SK-N-SH treated with all-trans-retinoic acid at 6 μM for 48 hours (cell line): ENCODE measurements around the gene KMT2A.

Source experiments
- ATAC-seq: fragments of 200-7000 bp; cut with Tn5 transposase; 3 replicates; pipeline ENCODE4 v1.9.1; 2020; ENCODE audit warnings: mild to moderate bottlenecking, moderate library complexity
- ARNTL ChIP-seq: fragments of 450-650 bp; formaldehyde crosslinking; IDR thresholded peaks from 2 replicates; pipeline ENCODE4 v1.5.0; 2020; ENCODE audit warnings: low read depth, mild to moderate bottlenecking, moderate library complexity, borderline replicate concordance
- BACH2 ChIP-seq: fragments of 250-450 bp; sonication (Bioruptor Pico); IDR thresholded peaks from 2 replicates; pipeline ENCODE4 v1.9.0; 2021; ENCODE audit warnings: mild to moderate bottlenecking, borderline replicate concordance
- CSDC2 ChIP-seq: fragments of 250-450 bp; sonication (Bioruptor Pico); IDR thresholded peaks from 2 replicates; pipeline ENCODE4 v1.5.0; 2020; ENCODE audit warnings: mild to moderate bottlenecking, moderate library complexity
- CSRNP3 ChIP-seq: fragments of 250-450 bp; sonication (Bioruptor Pico); IDR thresholded peaks from 2 replicates; pipeline ENCODE4 v1.5.1; 2021; ENCODE audit warnings: mild to moderate bottlenecking, moderate library complexity
- ESRRG ChIP-seq: fragments of 250-450 bp; sonication (Bioruptor Pico); IDR thresholded peaks from 2 replicates; pipeline ENCODE4 v1.6.1; 2021; ENCODE audit warnings: mild to moderate bottlenecking
- GLIS3 ChIP-seq: fragments of 250-450 bp; sonication (Bioruptor Pico); IDR thresholded peaks from 2 replicates; pipeline ENCODE4 v1.5.0; 2020; ENCODE audit warnings: mild to moderate bottlenecking, moderate library complexity
- ISL1 ChIP-seq: fragments of 250-450 bp; sonication (Bioruptor Pico); IDR thresholded peaks from 2 replicates; pipeline ENCODE4 v2.1.2; 2022; ENCODE audit warnings: mild to moderate bottlenecking, moderate library complexity
- PPARA ChIP-seq: fragments of 250-450 bp; sonication (Bioruptor Pico); IDR thresholded peaks from 2 replicates; pipeline ENCODE4 v1.5.0; 2020; ENCODE audit warnings: mild to moderate bottlenecking, borderline replicate concordance
- SNAI2 ChIP-seq: fragments of 250-450 bp; sonication (Bioruptor Pico); IDR thresholded peaks from 2 replicates; pipeline ENCODE4 v1.5.0; 2020; ENCODE audit warnings: mild to moderate bottlenecking, moderate library complexity
- TCF4 ChIP-seq: fragments of 250-450 bp; sonication (Bioruptor Pico); IDR thresholded peaks from 2 replicates; pipeline ENCODE4 v1.8.0; 2021; ENCODE audit warnings: mild to moderate bottlenecking, moderate library complexity, borderline replicate concordance
- TSHZ2 ChIP-seq: fragments of 250-450 bp; sonication (Bioruptor Pico); IDR thresholded peaks from 2 replicates; pipeline ENCODE4 v1.5.0; 2020; ENCODE audit warnings: mild to moderate bottlenecking, moderate library complexity
- ZC3H10 ChIP-seq: fragments of 250-450 bp; sonication (Bioruptor Pico); IDR thresholded peaks from 2 replicates; pipeline ENCODE4 v1.5.1; 2021; ENCODE audit warnings: mild to moderate bottlenecking, moderate library complexity
- ZFP3 ChIP-seq: fragments of 250-450 bp; sonication (Bioruptor Pico); IDR thresholded peaks from 2 replicates; pipeline ENCODE4 v1.5.0; 2020; ENCODE audit warnings: mild to moderate bottlenecking, moderate library complexity
- ZFP30 ChIP-seq: fragments of 450-650 bp; formaldehyde crosslinking; IDR thresholded peaks from 2 replicates; pipeline ENCODE4 v1.5.0; 2022; ENCODE audit warnings: mild to moderate bottlenecking, moderate library complexity
- ZNF565 ChIP-seq: fragments of 450-650 bp; formaldehyde crosslinking; conservative IDR thresholded peaks from 2 replicates; pipeline ENCODE4 v1.5.0; 2020; ENCODE audit warnings: low read depth, mild to moderate bottlenecking, moderate library complexity
- ZNF8 ChIP-seq: fragments of 450-650 bp; formaldehyde crosslinking; IDR thresholded peaks from 2 replicates; pipeline ENCODE4 v1.5.0; 2020; ENCODE audit warnings: mild to moderate bottlenecking, moderate library complexity
- TF ChIP-seq, protein P1 (sequence below): fragments of 250-450 bp; sonication (Bioruptor Pico); IDR thresholded peaks from 2 replicates; pipeline ENCODE4 v1.5.1; 2020; ENCODE audit warnings: low read depth, mild to moderate bottlenecking, moderate library complexity
- TF ChIP-seq, protein P2 (sequence below): fragments of 250-450 bp; sonication (Bioruptor Pico); IDR thresholded peaks from 2 replicates; pipeline ENCODE4 v1.8.0; 2021; ENCODE audit warnings: low read depth, mild to moderate bottlenecking, moderate library complexity, borderline replicate concordance

Gene KMT2A

GRCh38 chr11:118532852-118533768 is 96.8 kb downstream of the KMT2A start:
- ATAC-seq: no peak
- TF ChIP-seq ESRRG (no peak), BACH2 (CRISPR knock-in tag) (no peak), ISL1 (CRISPR knock-in tag) (no peak)
- TF ChIP-seq, protein P1, sequence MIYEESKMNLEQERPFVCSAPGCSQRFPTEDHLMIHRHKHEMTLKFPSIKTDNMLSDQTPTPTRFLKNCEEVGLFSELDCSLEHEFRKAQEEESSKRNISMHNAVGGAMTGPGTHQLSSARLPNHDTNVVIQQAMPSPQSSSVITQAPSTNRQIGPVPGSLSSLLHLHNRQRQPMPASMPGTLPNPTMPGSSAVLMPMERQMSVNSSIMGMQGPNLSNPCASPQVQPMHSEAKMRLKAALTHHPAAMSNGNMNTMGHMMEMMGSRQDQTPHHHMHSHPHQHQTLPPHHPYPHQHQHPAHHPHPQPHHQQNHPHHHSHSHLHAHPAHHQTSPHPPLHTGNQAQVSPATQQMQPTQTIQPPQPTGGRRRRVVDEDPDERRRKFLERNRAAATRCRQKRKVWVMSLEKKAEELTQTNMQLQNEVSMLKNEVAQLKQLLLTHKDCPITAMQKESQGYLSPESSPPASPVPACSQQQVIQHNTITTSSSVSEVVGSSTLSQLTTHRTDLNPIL: no peak

GRCh38 chr11:118533769-118534729 is 97.8 kb downstream of the KMT2A start:
- TF ChIP-seq, protein P1: no peak
- TF ChIP-seq PPARA (CRISPR knock-in tag) (no peak), ZNF8 (CRISPR knock-in tag) (no peak), ZFP30 (CRISPR knock-in tag) (no peak), BACH2 (CRISPR knock-in tag) (no peak), TCF4 (CRISPR knock-in tag) (no peak), ESRRG (no peak), GLIS3 (CRISPR knock-in tag) (no peak), ZNF565 (CRISPR knock-in tag) (no peak), CSRNP3 (CRISPR knock-in tag) (no peak), CSDC2 (CRISPR knock-in tag) (no peak), TSHZ2 (no peak), SNAI2 (no peak), ZFP3 (CRISPR knock-in tag) (no peak), ARNTL (no peak)
- TF ChIP-seq, protein P2, sequence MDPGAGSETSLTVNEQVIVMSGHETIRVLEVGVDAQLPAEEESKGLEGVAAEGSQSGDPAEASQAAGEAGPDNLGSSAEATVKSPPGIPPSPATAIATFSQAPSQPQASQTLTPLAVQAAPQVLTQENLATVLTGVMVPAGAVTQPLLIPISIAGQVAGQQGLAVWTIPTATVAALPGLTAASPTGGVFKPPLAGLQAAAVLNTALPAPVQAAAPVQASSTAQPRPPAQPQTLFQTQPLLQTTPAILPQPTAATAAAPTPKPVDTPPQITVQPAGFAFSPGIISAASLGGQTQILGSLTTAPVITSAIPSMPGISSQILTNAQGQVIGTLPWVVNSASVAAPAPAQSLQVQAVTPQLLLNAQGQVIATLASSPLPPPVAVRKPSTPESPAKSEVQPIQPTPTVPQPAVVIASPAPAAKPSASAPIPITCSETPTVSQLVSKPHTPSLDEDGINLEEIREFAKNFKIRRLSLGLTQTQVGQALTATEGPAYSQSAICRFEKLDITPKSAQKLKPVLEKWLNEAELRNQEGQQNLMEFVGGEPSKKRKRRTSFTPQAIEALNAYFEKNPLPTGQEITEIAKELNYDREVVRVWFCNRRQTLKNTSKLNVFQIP: no peak

GRCh38 chr11:118535261-118535660 is 99.0 kb downstream of the KMT2A start:
- TF ChIP-seq CSRNP3 (CRISPR knock-in tag): no peak
- no peak for TF ChIP-seq ESRRG
- TF ChIP-seq ZNF8 (CRISPR knock-in tag): no peak
- no peak for TF ChIP-seq ZFP30 (CRISPR knock-in tag)
- TF ChIP-seq, protein P2: no peak
- TF ChIP-seq ZC3H10 (CRISPR knock-in tag): no peak
- no peak for TF ChIP-seq PPARA (CRISPR knock-in tag)
- TF ChIP-seq TCF4 (CRISPR knock-in tag): no peak
- no peak for TF ChIP-seq ZNF565 (CRISPR knock-in tag)
- TF ChIP-seq, protein P1: no peak
- TF ChIP-seq ARNTL: no peak
- no peak for TF ChIP-seq BACH2 (CRISPR knock-in tag)
- ATAC-seq: no peak

More at GRCh38 chr11:118533769-118534729, 97.8 kb downstream of the KMT2A start:
- ATAC-seq: no peak
